ENCODE results near the gene SLC30A7.

DNA sequence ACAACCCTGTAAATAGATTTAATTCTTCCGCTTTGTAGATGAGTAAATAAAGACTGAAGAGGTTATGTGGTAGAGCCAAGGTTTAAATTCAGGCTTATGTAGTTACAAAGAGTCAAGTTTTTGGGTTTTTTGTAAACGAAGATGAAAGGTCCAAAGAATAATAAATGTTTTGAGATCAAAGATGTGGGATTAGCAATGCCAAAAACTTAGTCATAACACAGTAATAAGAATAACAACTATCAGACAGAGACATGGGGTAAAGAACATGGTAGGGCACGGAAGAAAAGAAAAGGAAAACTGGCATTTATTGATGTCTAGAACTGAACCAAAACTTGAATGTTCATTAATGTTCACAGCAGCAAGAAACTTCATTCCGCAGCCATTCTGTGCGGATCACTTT, 44.2 kb upstream of the SLC30A7 start:
- TF ChIP-seq, protein P1, sequence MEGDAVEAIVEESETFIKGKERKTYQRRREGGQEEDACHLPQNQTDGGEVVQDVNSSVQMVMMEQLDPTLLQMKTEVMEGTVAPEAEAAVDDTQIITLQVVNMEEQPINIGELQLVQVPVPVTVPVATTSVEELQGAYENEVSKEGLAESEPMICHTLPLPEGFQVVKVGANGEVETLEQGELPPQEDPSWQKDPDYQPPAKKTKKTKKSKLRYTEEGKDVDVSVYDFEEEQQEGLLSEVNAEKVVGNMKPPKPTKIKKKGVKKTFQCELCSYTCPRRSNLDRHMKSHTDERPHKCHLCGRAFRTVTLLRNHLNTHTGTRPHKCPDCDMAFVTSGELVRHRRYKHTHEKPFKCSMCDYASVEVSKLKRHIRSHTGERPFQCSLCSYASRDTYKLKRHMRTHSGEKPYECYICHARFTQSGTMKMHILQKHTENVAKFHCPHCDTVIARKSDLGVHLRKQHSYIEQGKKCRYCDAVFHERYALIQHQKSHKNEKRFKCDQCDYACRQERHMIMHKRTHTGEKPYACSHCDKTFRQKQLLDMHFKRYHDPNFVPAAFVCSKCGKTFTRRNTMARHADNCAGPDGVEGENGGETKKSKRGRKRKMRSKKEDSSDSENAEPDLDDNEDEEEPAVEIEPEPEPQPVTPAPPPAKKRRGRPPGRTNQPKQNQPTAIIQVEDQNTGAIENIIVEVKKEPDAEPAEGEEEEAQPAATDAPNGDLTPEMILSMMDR (IDR thresholded peaks at IDR 0.05) = no peak
- no peak for TF ChIP-seq ZFX (IDR thresholded peaks at IDR 0.05; ENCODE audit: borderline replicate concordance)
